Esophagus muscularis mucosa (tissue), 4 donors: ENCODE results near the gene DOCK3. TPM values are rescaled to one million over a fixed set of nuclear protein-coding genes. Genes with fewer than 3 reads are reported as not detected.
"Not testable (repeated sequence)": the region's sequence is repeated elsewhere in the genome, so short reads cannot be mapped to it uniquely, and the experiment has no call there.

Source experiments
- DNase-seq: peaks from one replicate; pipeline ENCODE4 v3.0.0-alpha.2; 2017; ENCODE audit errors: extremely low spot score
- H3K27ac ChIP-seq, 4 donors: fragments of 200-600 bp; sonication (generic); replicated peaks in 1 of 4; 1 replicate in 3 of 4; 2 replicates in 1 of 4; pipeline ENCODE4 v1.5.1; 2016 to 2019; ENCODE audit warnings: mild to moderate bottlenecking in 1 of 4
- H3K27me3 ChIP-seq, 4 donors: fragments of 200-600 bp; sonication (generic); one replicate each; pipeline versions ENCODE4 v1.5.1 to v1.6.0; 2016 to 2019
- H3K36me3 ChIP-seq, 4 donors: fragments of 200-600 bp; sonication (generic); one replicate each; pipeline ENCODE4 v1.5.1; 2016 to 2019
- H3K4me1 ChIP-seq, 4 donors: fragments of 200-600 bp; sonication (generic); one replicate each; pipeline ENCODE4 v1.5.1; 2016 to 2019
- H3K4me3 ChIP-seq, 4 donors: fragments of 200-600 bp; sonication (generic); 1 replicate in 2 of 4; 2 replicates in 2 of 4; pipeline ENCODE4 v1.5.1; 2016 to 2019; ENCODE audit warnings: mild to moderate bottlenecking in 4 of 4, moderate library complexity in 1 of 4
- H3K9me3 ChIP-seq, 4 donors: fragments of 200-600 bp; sonication (generic); 1 replicate in 3 of 4; 2 replicates in 1 of 4; pipeline ENCODE4 v1.5.1; 2016 to 2019
- EP300 ChIP-seq: sonication (generic); formaldehyde crosslinking; IDR thresholded peaks from one replicate; pipeline ENCODE4 v1.6.1; 2017; ENCODE audit warnings: antibody characterized with exemption
- POLR2A ChIP-seq: fragments of 450-650 bp; IDR thresholded peaks from one replicate; pipeline ENCODE4 v1.6.1; 2017; ENCODE audit warnings: antibody characterized with exemption, moderate library complexity, mild to moderate bottlenecking, low read depth
- POLR2AphosphoS5 ChIP-seq, 2 donors: sonication (generic); formaldehyde crosslinking; IDR thresholded peaks; one replicate each; pipeline ENCODE4 v1.6.1; 2017; ENCODE audit warnings: antibody characterized with exemption in 2 of 2
- WGBS: methylation state at CpG from one replicate; pipeline ENCODE4 v1.1.5; 2018; 5-methylcytosine and 5-hydroxymethylcytosine counted together
- intact Hi-C: fragments of 100-400 bp; cut with DNase I; formaldehyde crosslinking; loops from one replicate; pipeline ENCODE4 v1.15.1; 2023
- total RNA-seq, 4 donors: library from RNA; depleted of rRNA; stranded (reverse); fragments of >200 nt; gene quantifications; one replicate each; pipeline versions ENCODE4 v1.1.0 to v1.2.1, GENCODE V29; 2016
- TF ChIP-seq, protein P1 (sequence below), 3 experiments: fragments of 200-600 bp in 2 of 3; fragments of 450-650 bp in 1 of 3; sonication (generic) in 2 of 3; IDR thresholded peaks; one replicate each; pipeline ENCODE4 v1.5.1; 2017 to 2019; ENCODE audit warnings: antibody characterized with exemption in 3 of 3, mild to moderate bottlenecking in 2 of 3, moderate library complexity in 1 of 3

The DOCK3 gene
- total RNA-seq, 4 donors from 2014 or later, result 5.4 to 10.6 (median 7.2) TPM

DNA sequence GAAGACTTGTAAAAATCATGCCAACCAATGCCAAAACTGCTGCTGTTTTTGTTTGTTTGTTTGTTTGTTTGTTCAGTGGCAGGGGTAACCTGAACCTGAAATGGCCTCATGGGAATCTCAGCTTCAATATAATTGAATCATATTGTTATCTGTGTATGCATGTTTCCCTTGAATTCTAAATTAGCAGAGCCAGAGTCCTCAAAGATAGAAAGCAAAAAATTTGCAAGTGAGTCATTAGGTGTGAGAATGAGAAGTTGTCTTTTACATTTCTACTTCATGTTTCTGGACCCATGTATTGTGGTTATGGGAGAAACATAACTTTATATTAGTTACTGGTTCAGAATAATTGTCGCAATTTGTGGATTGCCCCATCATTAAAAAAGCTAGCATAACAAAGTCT is 249.2 kb downstream of the DOCK3 start:
- Histone ChIP-seq H3K27me3 (no peaks in the 10 kb centered on the region), H3K36me3 (no peaks in the 10 kb centered on the region), H3K4me3 (no peak overlapping the region), H3K4me1 (no peaks in the 10 kb centered on the region), H3K9me3 (peaks cover 0 to 5% (median 2%) of the 10 kb centered on the region in 4 donors), H3K27ac (no peak overlapping the region)
- no peak for DNase-seq
- 100% methylated on average over 1 of the region's 1 CpG for WGBS
- TF ChIP-seq, protein P1, sequence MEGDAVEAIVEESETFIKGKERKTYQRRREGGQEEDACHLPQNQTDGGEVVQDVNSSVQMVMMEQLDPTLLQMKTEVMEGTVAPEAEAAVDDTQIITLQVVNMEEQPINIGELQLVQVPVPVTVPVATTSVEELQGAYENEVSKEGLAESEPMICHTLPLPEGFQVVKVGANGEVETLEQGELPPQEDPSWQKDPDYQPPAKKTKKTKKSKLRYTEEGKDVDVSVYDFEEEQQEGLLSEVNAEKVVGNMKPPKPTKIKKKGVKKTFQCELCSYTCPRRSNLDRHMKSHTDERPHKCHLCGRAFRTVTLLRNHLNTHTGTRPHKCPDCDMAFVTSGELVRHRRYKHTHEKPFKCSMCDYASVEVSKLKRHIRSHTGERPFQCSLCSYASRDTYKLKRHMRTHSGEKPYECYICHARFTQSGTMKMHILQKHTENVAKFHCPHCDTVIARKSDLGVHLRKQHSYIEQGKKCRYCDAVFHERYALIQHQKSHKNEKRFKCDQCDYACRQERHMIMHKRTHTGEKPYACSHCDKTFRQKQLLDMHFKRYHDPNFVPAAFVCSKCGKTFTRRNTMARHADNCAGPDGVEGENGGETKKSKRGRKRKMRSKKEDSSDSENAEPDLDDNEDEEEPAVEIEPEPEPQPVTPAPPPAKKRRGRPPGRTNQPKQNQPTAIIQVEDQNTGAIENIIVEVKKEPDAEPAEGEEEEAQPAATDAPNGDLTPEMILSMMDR (IDR thresholded peaks at IDR 0.05), result no peak
- TF ChIP-seq EP300 (no peak), POLR2AphosphoS5 (IDR thresholded peaks at IDR 0.05) (no peak), POLR2A (no peak)
- intact Hi-C loops, result no loop called here

DNA sequence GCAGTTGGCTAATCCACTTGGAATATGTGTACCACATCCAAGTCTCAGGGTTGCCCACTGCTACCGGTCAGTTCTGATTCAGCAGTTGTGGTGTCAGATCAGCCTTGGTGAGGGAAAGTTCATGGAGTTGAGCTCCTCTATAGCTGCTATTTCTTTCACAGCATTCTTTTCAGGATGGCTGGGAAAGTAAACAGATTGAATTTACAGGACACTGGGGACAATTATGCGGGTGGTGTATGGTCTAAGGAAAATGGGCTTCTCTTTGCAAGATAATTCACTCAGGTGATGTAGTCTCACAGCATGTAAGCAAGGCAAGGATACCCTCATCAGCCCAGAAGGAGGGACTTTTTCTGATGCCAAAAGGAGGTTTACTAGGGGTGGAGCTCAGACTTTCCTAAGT is 249.9 kb downstream of the DOCK3 start:
- H3K27ac ChIP-seq, result no peak overlapping the region
- H3K36me3 ChIP-seq, result no peaks in the 10 kb centered on the region
- 75% methylated on average over 2 of the region's 2 CpGs for WGBS
- no peak overlapping the region for H3K4me3 ChIP-seq
- no peak for TF ChIP-seq POLR2A
- no peak for TF ChIP-seq POLR2AphosphoS5 (IDR thresholded peaks at IDR 0.05)
- no peak for TF ChIP-seq EP300
- TF ChIP-seq, protein P1 (IDR thresholded peaks at IDR 0.05), result no peak
- H3K9me3 ChIP-seq, result peaks cover 0 to 5% (median 2%) of the 10 kb centered on the region in 4 donors
- no peaks in the 10 kb centered on the region for H3K27me3 ChIP-seq
- no peaks in the 10 kb centered on the region for H3K4me1 ChIP-seq
- DNase-seq, result no peak
- intact Hi-C loops, result no loop called here

DNA sequence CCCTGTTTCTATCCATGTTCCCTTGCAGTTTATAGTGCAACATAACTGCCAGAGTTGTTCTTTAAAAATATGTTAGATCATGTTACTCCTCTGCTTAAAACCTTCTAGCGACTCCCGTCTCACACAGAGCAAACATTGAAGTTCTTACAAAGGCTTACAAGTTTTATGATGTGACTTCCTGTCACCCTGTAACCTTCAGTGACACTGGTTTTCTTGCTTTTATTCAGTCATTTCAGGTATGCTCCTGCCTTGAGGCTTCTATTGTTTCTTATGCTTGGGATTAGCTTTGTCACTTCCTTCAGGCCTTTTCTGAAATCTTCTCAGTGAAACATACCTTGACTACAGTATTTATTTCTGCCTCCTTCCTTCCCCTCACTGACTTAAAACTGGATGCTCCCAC is 252.1 kb downstream of the DOCK3 start:
- H3K27me3 ChIP-seq, result no peaks in the 10 kb centered on the region
- DNase-seq, result no peak
- no peaks in the 10 kb centered on the region for H3K36me3 ChIP-seq
- intact Hi-C loops, result no loop called here
- TF ChIP-seq, protein P1 (IDR thresholded peaks at IDR 0.05), result no peak
- TF ChIP-seq POLR2AphosphoS5 (IDR thresholded peaks at IDR 0.05) (no peak), POLR2A (no peak), EP300 (no peak)
- 70% methylated on average over 2 of the region's 2 CpGs for WGBS
- H3K9me3 ChIP-seq, result peaks cover 0 to 4% (median 2%) of the 10 kb centered on the region in 4 donors
- H3K27ac ChIP-seq, result no peak overlapping the region
- no peaks in the 10 kb centered on the region for H3K4me1 ChIP-seq
- no peak overlapping the region for H3K4me3 ChIP-seq

DNA sequence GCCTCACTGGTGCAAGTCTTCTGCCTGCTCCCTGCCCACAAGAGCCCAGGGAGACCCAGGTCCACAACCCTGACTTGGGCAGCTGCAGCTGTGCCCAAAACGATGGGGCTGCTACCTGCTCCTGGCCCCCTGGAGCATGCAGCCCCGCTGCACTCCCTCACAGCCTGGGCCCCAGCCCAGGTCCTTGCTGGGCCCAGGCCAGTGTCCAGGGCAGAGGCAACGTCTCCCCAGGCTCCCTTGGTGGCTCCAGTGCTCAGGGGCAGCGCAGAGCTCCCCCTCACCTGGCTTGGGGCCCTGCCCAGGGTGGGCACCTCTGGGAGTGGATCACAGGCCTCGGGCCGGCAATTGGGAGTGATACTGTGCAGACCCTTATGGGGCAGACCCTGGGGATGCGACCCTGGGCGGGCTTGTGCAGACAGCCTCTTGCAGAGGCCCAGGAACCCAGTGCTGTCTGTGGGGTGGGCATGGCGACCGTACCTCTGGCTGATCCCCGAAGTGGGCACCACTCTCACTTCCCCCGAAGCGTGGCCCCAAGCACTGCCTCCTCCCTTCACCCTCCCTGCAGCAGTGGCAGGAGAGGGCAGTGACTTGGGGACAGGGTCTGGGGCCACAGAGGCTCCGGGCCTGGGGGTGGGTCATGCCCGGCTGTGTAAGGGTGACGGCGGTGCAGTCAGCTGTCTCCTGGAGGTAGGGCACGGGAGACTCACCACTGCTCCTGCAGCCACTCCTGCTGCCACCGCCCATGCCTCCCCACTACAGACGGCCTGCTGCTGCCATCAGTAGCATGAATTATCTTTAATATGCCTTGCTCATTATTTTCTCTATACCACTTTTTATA is 255.9 kb downstream of the DOCK3 start:
- TF ChIP-seq EP300, result no peak
- intact Hi-C loops, result no loop called here
- H3K36me3 ChIP-seq, result no peaks in the 10 kb centered on the region
- no peak for DNase-seq
- no peaks in the 10 kb centered on the region for H3K9me3 ChIP-seq
- H3K27ac ChIP-seq, result no peak overlapping the region
- no peaks in the 10 kb centered on the region for H3K4me1 ChIP-seq
- no peak overlapping the region for H3K4me3 ChIP-seq
- H3K27me3 ChIP-seq, result no peaks in the 10 kb centered on the region
- 84% methylated on average over 6 of the region's 20 CpGs for WGBS

DNA sequence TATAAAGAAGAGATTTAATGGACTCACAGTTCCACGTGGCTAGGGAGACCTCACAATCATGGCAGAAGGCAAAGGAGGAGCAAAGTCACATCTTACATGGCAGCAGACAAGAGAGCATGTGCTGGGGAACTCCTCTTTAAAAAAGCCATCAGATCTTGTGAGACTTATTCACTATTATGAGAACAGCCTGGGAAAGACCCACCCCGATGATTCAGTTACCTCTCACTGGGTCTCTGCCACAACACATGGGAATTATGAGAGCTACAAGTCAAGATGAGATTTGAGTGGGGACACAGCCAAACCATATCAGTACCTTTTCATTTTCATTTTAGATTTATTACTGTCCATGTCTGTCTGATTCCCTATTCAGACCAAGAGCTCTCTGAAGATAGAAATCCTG is 258.2 kb downstream of the DOCK3 start:
- intact Hi-C loops, DNase-seq, H3K4me1 ChIP-seq, H3K4me3 ChIP-seq, H3K9me3 ChIP-seq, H3K27me3 ChIP-seq, H3K36me3 ChIP-seq, H3K27ac ChIP-seq: not testable (repeated sequence)
- WGBS, result 79% methylated on average over 2 of the region's 2 CpGs

DNA sequence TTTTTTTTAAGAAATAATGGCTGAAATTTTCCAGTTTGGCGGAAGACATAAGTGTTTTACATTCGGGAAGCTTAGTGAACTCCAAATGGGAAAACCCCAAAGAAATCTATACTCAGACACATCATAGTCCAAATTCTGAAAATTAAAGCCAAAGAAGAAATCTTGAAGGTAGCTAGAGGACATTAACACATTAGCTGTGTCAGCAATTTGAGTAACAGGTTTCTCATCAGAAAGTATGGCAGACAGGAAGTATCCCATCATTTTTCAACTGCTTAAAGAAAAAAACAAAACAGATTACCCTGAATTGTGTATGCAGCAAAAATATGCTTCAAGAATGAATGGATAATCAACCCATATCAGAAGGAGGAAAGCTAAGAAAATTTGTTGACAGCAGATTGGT is 261.7 kb downstream of the DOCK3 start:
- H3K27me3 ChIP-seq, result no peaks in the 10 kb centered on the region
- intact Hi-C loops, result no loop called here

More for the DNA sequence above, 261.7 kb downstream of the DOCK3 start:
- TF ChIP-seq POLR2A, result no peak
- 84% methylated on average over 2 of the region's 2 CpGs for WGBS
- Histone ChIP-seq H3K36me3 (no peaks in the 10 kb centered on the region), H3K4me1 (no peaks in the 10 kb centered on the region), H3K27ac (no peak overlapping the region), H3K9me3 (no peaks in the 10 kb centered on the region), H3K4me3 (no peak overlapping the region)
- no peak for DNase-seq
